ENCODE results near the gene SMIM13. TPM values are rescaled to one million over a fixed set of nuclear protein-coding genes. Genes with fewer than 3 reads are reported as not detected.

Gene SMIM13
- total RNA-seq, 4 donors from 2014 or later: 6.3 to 11.1 (median 9.6) TPM

DNA sequence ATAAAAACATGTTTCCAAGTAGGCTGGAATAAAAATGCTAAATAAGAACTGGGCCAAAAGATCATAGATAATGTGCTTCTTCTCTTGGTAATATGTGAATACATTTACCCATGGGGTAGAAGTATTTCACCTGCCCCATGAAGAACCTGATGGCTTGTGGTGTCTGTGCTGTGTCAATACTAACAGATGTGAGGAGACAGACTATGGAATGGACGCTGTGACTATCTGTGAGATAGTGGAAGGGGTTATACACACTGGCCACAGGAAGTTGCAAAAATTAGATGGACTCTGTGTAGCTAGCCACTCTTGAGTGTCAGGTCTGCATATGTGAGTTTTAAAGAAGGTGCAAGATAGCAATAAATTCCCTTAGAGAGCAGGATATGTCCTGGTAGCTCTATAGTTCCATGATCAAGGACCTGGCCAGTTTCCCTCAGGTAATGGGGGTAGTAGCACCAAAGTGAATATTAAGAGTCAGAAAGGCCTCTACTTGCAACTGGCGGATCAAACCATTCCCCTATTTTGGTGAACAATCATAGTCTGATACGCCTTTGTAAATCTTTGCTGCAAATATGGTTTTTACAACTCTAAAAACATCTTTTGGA is 90.2 kb downstream of the SMIM13 start:
- Histone ChIP-seq H3K4me3 (no peak overlapping the region), H3K4me1 (no peaks in the 10 kb centered on the region), H3K9me3 (peaks cover 0 to 10% (median 0%) of the 10 kb centered on the region in 4 donors), H3K27ac (peak overlapping the region in 1 of 4 donors; percentile 2), H3K27me3 (no peaks in the 10 kb centered on the region), H3K36me3 (peaks cover 2 to 59% (median 3%) of the 10 kb centered on the region in 3 donors)
- TF ChIP-seq EP300 (IDR thresholded peaks at IDR 0.05): no peak
- WGBS, 2 donors: 89 to 92% methylated on average over 3 of the region's 3 CpGs
- no peak for DNase-seq (ENCODE audit: low spot score in 2 of 2)

DNA sequence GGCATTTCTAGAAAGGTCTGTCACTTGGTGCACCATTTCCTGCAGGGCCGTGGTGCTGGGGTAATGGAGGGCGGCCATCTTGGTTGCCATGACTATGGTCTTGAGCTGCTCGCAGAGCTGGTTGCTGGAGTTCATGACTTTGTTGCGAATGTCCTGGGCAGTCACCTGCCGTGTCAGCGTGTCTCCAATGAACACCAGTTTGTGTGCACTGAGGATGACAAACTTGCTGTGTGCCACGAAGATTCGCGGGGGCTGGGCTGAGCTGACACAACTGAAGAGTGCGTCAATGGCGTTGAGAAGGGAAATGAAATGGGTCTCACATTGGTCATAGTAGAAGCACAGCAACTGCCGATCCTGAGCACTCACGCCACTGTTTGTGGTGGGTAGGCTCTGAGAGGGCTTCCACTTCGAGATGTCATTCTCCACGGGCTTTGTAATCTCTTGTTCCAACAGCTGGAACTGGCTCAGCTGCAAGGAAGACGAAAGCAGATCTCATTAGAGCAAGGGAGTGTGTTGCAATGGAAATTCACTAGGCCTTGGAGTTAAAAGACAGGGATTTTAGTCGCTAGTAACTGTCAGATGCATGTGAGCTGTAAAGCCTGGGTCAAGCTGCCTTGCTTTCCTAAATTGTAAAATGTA is 91.7 kb downstream of the SMIM13 start:
- WGBS, 2 donors: 94 to 97% methylated on average over 17 of the region's 17 CpGs
- TF ChIP-seq EP300 (IDR thresholded peaks at IDR 0.05) (no peak), POLR2A (IDR thresholded peaks at IDR 0.05) (no peak)
- TF ChIP-seq, protein P1, sequence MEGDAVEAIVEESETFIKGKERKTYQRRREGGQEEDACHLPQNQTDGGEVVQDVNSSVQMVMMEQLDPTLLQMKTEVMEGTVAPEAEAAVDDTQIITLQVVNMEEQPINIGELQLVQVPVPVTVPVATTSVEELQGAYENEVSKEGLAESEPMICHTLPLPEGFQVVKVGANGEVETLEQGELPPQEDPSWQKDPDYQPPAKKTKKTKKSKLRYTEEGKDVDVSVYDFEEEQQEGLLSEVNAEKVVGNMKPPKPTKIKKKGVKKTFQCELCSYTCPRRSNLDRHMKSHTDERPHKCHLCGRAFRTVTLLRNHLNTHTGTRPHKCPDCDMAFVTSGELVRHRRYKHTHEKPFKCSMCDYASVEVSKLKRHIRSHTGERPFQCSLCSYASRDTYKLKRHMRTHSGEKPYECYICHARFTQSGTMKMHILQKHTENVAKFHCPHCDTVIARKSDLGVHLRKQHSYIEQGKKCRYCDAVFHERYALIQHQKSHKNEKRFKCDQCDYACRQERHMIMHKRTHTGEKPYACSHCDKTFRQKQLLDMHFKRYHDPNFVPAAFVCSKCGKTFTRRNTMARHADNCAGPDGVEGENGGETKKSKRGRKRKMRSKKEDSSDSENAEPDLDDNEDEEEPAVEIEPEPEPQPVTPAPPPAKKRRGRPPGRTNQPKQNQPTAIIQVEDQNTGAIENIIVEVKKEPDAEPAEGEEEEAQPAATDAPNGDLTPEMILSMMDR (IDR thresholded peaks at IDR 0.05): no peak
- no peak overlapping the region for H3K27ac ChIP-seq
- peaks cover 3 to 74% (median 5%) of the 10 kb centered on the region in 3 donors for H3K36me3 ChIP-seq
- DNase-seq (ENCODE audit: low spot score in 2 of 2): no peak
- no peaks in the 10 kb centered on the region for H3K27me3 ChIP-seq
- peaks cover 0 to 4% (median 0%) of the 10 kb centered on the region in 4 donors for H3K9me3 ChIP-seq
- H3K4me3 ChIP-seq: no peak overlapping the region
- H3K4me1 ChIP-seq: no peaks in the 10 kb centered on the region

DNA sequence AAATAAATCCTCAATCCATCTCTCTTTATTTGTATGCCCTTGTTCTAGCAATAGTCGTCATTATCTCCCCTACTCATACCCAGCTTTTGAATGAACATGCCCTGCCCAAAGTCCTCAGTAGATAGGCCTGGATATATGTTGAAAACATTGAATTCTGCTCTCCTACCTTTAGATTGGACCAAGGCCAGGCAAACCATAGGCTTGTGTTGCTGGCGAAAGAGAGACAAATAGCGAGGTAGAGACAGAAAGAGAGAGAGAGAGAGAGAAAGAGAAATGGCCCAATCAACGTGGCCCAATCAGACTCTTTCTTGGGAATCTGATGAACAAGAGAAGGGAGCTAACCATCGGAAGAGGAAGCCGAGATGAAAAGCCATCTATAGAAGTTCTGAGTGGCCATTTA is 93.7 kb downstream of the SMIM13 start:
- Histone ChIP-seq H3K4me3 (no peak overlapping the region), H3K4me1 (no peaks in the 10 kb centered on the region), H3K9me3 (no peaks in the 10 kb centered on the region), H3K27ac (no peak overlapping the region), H3K36me3 (peaks cover 3 to 91% (median 12%) of the 10 kb centered on the region in 3 donors), H3K27me3 (no peaks in the 10 kb centered on the region)
- TF ChIP-seq EP300 (IDR thresholded peaks at IDR 0.05) (no peak), POLR2A (IDR thresholded peaks at IDR 0.05) (no peak)
- TF ChIP-seq, protein P1 (IDR thresholded peaks at IDR 0.05): no peak
- DNase-seq (ENCODE audit: low spot score in 2 of 2): no peak
- WGBS, 2 donors: 93 to 98% methylated on average over 6 of the region's 6 CpGs

Small RNA genes lying within 50 kb of the gene (small RNA-seq; reads per million reads assigned to genes)
- gene AL136139.1: not detected

Other genes starting within 250 kb of the SMIM13 start
- not detected for gene GCM2, start 211.8 kb upstream of the SMIM13 start, total RNA-seq
- 1 to 10 TPM; 2.0 to 3.9 (median 3.5) TPM for gene SYCP2L, start 206.8 kb upstream of the SMIM13 start, total RNA-seq
- 1 to 10 TPM in 3 of 4 donors, under 1 TPM in 1; 0.60 to 2.2 (median 1.3) TPM for gene ELOVL2, start 49.5 kb upstream of the SMIM13 start, total RNA-seq
- gene ERVFRD-1, start 17.9 kb downstream of the SMIM13 start, total RNA-seq: under 1 TPM in 2 of 4 donors, not detected in 2; 0.22 to 0.42 TPM
- gene NEDD9, start 138.8 kb downstream of the SMIM13 start, total RNA-seq: 100 to 1,000 TPM; 107 to 205 (median 130) TPM